Ishikawa (cell line): ENCODE results near the gene KCNK17.

ENCODE experiments used
- CEBPB ChIP-seq: IDR thresholded peaks from 2 replicates; pipeline ENCODE4 v1.6.1; 2012
- CREB1 ChIP-seq: IDR thresholded peaks from 2 replicates; pipeline ENCODE4 v1.6.1; 2012; ENCODE audit warnings: low read depth
- EGR1 ChIP-seq: IDR thresholded peaks from 2 replicates; pipeline ENCODE4 v1.6.1; 2012
- EP300 ChIP-seq: IDR thresholded peaks from 2 replicates; pipeline ENCODE4 v1.6.1; 2012; ENCODE audit warnings: borderline replicate concordance
- FOXM1 ChIP-seq: IDR thresholded peaks from 2 replicates; pipeline ENCODE4 v1.6.1; 2012; ENCODE audit warnings: low read depth, borderline replicate concordance
- MAX ChIP-seq: IDR thresholded peaks from 2 replicates; pipeline ENCODE4 v1.6.1; 2012
- NFIC ChIP-seq: IDR thresholded peaks from 2 replicates; pipeline ENCODE4 v1.6.1; 2012
- RAD21 ChIP-seq: IDR thresholded peaks from 2 replicates; pipeline ENCODE4 v1.6.1; 2012; ENCODE audit warnings: low read depth
- TAF1 ChIP-seq: IDR thresholded peaks from 2 replicates; pipeline ENCODE4 v1.6.1; 2012; ENCODE audit warnings: low read depth, mild to moderate bottlenecking
- TCF12 ChIP-seq: IDR thresholded peaks from 2 replicates; pipeline ENCODE4 v1.6.1; 2012; ENCODE audit warnings: low read depth
- TEAD4 ChIP-seq: IDR thresholded peaks from 2 replicates; pipeline ENCODE4 v1.6.1; 2012
- USF1 ChIP-seq: IDR thresholded peaks from 2 replicates; pipeline ENCODE4 v1.6.1; 2012
- YY1 ChIP-seq: IDR thresholded peaks from 2 replicates; pipeline ENCODE4 v1.6.1; 2012; ENCODE audit warnings: low read depth
- ZBTB7A ChIP-seq: IDR thresholded peaks from 2 replicates; pipeline ENCODE4 v1.6.1; 2012; ENCODE audit warnings: low read depth
- TF ChIP-seq, protein P1 (sequence below): IDR thresholded peaks from 2 replicates; pipeline ENCODE4 v1.6.1; 2012; ENCODE audit warnings: low read depth, mild to moderate bottlenecking

The KCNK17 gene

DNA sequence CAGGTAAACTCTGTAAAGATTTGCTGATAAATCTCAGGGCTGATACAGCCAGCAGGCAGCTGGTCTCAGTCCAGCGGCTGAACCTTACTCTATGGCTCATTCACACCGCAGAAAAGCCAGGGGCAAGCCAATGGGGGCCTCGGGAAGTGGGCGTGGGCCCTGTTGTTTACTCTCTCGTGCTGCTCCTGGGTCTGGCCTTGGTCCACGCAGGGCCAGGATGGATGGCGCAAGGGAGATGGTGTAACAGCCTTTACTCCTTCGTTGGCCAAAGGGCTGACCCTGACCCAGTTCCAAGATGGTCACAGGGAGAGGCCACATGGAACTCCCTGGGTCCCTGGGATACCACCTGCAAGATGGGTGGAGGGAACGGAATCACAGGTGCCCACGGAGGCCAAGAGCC, 16.2 kb downstream of the KCNK17 start:
- TF ChIP-seq, protein P1, sequence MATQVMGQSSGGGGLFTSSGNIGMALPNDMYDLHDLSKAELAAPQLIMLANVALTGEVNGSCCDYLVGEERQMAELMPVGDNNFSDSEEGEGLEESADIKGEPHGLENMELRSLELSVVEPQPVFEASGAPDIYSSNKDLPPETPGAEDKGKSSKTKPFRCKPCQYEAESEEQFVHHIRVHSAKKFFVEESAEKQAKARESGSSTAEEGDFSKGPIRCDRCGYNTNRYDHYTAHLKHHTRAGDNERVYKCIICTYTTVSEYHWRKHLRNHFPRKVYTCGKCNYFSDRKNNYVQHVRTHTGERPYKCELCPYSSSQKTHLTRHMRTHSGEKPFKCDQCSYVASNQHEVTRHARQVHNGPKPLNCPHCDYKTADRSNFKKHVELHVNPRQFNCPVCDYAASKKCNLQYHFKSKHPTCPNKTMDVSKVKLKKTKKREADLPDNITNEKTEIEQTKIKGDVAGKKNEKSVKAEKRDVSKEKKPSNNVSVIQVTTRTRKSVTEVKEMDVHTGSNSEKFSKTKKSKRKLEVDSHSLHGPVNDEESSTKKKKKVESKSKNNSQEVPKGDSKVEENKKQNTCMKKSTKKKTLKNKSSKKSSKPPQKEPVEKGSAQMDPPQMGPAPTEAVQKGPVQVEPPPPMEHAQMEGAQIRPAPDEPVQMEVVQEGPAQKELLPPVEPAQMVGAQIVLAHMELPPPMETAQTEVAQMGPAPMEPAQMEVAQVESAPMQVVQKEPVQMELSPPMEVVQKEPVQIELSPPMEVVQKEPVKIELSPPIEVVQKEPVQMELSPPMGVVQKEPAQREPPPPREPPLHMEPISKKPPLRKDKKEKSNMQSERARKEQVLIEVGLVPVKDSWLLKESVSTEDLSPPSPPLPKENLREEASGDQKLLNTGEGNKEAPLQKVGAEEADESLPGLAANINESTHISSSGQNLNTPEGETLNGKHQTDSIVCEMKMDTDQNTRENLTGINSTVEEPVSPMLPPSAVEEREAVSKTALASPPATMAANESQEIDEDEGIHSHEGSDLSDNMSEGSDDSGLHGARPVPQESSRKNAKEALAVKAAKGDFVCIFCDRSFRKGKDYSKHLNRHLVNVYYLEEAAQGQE = no peak
- TF ChIP-seq NFIC (no peak), EP300 (no peak), TCF12 (no peak), YY1 (no peak), CEBPB (no peak), RAD21 (no peak), MAX (no peak), FOXM1 (no peak), TAF1 (no peak), ZBTB7A (no peak), EGR1 (no peak), USF1 (no peak), TEAD4 (no peak), CREB1 (no peak)

- no peak for TF ChIP-seq ZBTB7A
- no peak for TF ChIP-seq CEBPB
- TF ChIP-seq CREB1 = no peak
- TF ChIP-seq EGR1 = no peak
- no peak for TF ChIP-seq FOXM1
- TF ChIP-seq YY1 = no peak
- TF ChIP-seq, protein P1 = no peak
- no peak for TF ChIP-seq TCF12
- no peak for TF ChIP-seq EP300
- TF ChIP-seq TEAD4 = no peak
- no peak for TF ChIP-seq TAF1
- TF ChIP-seq RAD21 = no peak
- TF ChIP-seq NFIC = no peak
- no peak for TF ChIP-seq MAX
- TF ChIP-seq USF1 = no peak
Observed at GRCh38 chr6:39296745-39297640, 17.2 kb downstream of the KCNK17 start.

DNA sequence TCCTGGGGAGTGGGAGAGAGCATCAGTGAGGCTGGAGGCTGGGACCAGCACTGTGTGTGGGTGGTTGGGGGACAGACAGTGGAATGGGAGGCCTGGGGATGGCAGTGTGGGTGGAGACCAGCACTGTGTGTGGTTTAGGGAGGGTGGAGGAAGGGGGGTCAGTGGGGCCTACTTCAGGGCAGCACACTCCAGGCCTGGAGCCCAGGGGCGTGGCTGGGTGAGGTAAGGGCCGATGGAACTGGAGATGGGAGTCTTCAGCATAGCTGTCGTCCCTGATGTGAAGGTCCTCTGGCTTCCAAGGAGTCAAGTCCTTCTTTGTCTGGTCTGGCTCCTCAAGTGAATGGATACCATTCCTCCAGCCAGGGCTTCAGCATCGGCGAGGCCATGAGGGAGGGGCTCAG, 18.6 kb downstream of the KCNK17 start:
- TF ChIP-seq CEBPB (no peak), ZBTB7A (no peak)

DNA sequence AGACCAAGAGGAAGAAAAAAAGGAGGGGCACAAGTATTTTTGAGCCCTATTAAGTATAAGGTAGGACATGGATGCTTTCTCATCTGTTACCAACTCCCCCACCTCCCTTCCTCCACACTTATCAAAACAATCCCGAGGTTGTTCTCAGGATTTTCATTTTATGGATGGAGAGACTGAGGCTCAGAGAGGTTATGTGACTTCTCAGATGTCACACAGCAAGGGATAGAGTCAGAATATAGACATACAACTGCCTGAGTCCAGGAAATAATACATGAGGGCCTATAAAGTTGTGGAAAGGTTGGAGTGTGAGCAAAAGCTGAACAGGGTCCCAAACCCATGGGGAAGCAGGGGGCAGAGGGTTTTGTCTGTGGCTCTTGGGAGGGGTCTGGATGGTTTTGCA, 19.3 kb downstream of the KCNK17 start:
- TF ChIP-seq TCF12 (no peak), RAD21 (no peak), NFIC (no peak), EGR1 (no peak), EP300 (no peak), CEBPB (no peak), CREB1 (no peak), YY1 (no peak), USF1 (no peak), TEAD4 (no peak), TAF1 (no peak)
- TF ChIP-seq, protein P1 = no peak
